ENCODE measurements around the gene TRIM25.

The TRIM25 gene

DNA sequence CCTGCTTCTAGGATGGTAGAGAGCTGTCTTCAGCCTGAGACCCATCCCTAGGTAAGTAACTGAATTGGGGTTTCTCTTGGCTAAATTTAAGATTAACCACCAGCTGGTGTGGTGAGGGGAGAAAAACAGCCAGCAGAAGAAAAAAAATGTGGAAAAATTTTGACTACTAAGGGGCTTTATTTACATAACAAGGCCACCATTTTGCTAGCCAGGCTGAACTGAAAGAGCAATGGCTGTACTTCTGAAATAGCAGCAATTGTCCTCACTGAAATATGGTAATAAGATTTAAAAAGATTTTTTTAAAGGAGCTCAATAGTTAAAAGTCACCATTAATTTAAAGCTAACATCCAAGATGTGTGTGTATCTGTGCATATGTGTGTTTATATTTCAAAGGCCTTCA lies 12.4 kb upstream of the TRIM25 start:
- DNase-seq, result no peak

DNA sequence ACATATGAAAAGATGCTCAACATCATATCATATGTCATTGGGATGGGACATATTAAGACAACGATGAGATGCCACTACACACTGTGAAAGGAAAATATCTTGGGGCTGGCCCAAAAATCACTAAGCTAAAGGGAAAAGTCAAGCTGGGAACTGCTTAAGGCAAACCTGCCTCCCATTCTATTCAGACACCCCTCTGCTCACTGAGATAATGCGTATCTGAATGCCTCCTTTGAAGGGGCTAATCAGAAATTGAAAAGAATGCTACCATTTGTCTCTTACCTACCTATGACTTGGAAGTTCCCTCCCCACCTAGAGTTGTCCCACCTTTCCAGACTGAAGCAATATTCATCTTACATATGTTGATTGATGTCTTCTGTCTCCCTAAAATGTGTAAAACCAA lies 11.2 kb upstream of the TRIM25 start:
- no peak for DNase-seq

DNA sequence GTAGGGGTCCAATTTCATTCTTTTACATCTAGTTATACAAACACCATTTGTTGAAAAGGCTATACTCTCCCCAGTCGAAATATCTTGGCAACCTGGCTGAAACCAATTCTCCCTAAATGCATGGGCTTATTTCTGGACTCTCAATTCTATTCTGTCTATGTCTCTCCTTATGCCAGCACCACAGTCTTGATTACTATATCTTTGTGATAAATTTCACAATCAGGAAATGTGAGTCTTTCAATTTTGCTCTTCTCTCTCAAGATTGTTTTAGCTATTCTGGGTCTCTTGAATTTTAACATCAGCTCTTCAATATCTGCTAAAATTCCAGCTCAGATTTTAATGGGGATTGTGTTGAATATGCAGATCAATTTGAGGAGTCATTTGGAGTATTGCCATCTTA lies 5.9 kb upstream of the TRIM25 start:
- no peak for DNase-seq

DNA sequence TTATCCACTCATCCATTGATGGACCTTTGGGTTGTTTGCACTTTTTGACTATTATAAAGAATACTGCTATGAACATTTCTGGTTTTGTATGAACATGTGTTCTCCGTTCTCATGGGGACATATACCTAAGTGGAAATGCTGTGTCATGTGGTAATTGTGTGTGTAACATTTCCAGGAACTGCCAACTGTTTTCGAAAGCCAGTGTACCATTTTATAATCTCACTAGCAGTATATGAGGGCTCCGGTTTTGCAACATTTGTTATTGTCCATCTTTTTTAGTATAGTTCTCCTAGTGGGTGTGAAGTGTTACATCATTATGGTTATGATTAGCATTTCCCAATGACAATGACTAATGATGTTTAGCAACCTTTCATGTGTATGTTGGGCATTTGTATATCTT lies 5.1 kb upstream of the TRIM25 start:
- DNase-seq, result no peak

DNA sequence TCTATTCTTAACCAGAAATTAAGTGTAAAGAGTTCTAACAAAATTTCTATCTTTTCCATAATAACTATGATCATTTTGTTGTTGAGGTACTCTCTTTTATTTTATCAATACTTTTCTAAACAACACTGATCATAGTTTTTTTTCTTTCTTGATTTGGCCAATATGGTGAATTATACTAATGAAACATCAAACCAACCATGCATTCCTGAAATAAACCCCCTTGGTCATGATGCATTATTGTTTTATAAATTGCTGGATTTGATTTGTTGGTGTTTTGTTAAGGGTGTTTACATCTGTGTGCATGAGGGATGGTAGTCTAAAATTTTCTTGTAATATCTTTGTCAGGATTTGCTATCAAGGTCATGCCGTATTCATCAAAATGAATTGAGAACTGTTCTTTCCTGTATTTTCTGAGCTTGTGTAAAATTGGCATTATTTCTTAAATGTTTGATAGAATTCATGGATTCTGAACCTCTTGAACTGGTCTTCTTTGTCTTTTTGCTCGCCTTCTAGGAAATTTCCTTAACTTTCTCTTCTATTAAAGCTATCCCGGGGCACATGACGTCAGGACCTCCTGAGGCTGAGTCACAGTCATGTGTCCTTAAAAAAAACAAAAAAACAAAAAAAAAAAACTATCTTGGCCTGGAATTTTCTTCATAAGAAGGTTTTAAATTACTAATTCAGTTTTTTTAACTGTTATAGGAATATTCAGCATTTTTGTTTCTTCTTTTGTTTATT lies 3.9 kb upstream of the TRIM25 start:
- DNase-seq, result no peak

DNA sequence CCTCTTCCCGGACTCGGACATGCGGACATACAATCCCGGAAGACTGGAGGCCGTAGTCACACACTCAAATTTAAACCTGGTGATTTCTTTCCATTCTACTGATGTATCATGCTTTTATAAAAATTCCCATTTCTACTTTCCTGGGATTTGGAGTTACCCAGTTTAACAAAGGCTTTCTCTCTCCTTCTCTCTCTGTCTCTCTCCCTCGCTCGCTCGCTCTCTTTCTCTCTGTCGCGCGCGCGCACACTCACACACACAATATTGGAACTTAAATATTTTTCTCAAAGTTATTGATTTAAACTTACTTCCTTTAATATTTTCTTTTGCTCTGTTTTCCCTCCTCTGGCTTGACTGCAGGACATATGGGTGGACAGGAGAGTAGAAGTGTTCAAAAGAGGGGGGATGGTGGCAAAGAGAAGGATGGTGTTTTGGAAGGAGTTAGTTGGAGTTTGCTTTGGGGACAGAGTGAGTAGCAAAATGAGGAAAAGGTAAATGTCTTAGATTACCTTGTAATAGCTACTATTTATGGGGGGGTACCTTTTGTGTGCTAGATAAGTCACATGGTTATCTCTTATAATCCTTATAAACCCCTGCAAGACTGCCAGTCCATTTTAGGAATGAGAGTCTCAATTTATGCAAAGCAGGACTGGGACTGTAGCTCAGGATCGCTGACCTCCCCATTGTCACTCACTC lies 878 bp upstream of the TRIM25 start:
- DNase-seq, result no peak

DNA sequence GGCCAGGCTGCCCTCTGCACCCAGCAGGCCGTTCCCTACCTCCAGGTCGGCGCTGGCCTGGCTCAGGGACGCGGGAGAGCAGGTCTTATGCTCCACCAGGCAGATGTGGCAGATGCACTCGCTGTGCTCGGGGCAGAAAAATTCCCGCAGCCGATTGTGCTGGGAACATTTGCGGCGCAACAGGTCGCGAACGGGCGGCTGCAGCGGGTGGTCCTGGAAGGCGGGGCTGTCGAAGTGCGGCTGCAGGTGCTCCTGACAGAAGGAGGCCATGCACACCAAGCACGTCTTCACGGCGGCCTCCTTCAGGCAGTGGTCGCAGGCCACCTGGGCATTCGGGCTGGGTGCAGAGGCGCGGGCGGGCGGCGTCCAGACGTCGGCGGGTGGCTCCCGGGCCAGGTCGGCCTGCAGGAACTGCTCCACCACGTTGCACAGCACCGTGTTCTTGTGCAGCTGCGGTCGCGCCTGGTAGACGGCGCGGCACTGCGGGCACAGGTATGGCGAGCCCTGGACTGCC lies 439 bp downstream of the TRIM25 start:
- DNase-seq, result peak; percentile 61

DNA sequence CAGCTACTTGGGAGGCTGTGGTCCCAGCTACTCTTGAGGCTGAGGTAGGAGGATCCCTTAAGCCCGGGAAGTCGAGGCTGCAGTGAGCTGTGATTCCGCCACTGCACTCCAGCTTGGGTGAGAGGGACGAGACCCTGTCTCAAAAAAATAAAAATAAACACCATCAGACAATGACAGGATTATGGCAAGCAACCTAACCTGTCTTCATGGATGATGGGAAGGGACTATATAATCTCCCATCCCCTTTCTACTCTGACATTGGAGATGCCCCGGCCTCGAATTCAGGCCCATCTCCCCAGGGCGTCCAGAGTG lies 893 bp downstream of the TRIM25 start:
- DNase-seq, result no peak

DNA sequence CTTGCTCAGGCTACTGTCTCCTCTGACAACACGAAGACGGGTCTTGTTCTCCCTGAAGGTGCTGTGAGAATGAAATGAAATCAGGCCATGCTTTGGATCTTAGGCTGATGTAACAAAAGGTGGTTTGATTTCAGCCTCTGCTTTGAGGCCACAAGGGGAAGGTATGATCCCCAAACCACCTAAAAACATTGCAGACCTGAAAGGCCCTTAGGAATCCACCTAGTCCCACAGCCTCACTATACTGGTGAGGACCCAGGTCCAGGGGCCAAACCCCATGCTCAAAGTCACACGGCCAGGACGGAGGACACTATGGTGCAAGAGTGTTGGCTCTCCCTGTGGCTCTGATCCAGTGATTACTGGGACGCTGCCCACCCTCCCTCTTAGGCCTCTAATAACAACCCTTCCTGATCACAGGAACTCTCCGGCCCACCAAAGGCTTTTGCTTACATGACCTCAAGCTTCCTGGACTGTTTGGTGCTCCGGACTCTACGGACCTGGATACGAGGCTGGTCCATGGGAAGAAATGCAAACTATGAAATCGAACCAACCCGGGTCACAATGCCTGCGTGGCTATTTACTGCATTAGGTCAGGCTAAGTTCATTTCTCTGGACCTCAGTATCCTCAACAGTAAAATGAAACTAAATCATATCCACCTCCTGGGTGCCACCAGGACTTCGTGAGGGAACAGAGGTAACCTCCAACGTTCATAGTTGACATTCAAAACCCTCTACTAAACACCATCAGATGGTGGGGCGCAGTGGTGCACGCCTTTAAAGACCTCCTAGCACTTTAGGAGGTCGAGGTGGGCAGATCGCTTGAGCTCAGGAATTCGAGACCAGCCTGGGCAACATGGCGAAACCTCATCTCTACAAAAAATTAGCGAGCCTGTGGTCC lies 1.5 kb downstream of the TRIM25 start:
- DNase-seq, result no peak

DNA sequence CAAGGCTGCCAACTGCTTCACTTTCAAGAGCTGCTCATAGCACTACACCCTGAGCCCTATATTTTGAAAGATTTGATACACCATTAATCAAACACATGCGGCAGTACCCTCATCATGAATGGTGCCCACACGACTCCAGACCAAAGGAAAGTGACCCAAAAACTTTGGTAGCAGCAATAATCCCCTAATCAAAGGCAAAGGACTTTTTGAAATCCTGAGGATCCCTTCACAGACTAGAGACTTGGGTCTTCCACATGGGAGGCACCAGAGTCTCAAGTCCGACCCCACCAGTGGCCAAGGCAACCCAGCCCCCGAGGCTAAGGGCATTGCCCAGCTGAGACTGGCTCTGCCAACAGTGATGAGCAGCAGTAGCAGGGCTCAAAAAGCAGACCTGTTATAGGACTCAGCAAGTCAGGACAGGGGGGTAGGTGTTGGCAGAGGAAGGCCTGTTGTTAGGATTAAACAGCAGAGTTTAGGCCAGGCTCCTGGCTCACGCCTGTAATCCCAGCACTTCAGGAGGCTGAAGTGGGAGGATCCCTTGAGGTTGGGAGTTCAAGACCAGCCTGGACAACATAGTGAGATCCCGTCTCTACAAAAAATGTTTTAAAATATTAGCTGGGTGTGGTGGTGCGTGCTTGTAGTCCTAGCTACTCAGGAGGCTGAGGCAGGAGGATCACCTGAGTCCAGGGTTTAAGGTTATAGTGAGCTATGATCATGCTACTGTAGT lies 3.2 kb downstream of the TRIM25 start:
- DNase-seq, result no peak

DNA sequence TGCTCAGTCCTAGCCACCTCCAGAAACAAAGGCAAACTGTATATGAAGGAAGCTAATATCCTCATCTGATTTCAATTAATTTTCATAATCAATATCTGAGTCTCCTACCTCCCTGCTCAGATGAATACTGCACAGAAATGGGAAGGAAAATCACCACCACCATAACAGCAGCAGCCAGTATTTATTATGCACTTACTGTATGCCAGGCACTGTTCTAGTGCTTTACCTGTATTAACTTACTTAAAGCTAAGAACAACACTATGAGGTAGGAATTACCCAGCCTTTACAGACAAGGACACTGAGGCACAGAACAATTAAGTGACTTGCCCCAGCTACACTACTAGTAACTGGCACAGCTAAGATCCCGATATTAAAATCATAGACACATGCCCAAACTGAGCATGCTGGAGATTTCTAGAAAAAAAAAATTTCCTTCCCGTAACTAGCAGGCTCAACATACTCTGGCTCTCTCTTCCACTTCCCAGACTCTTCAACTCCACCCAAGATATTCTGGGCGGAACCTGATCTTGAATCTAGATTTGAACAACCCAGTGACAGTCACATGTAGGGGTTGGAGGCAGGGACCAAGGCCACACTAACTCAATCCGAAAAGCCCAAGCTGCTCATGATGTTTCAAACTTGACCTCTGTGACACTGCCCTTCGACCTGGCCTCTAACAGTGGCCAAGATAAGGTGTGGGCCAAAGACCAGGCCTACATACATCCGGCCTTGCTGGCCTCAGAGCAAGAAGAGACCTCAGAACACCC lies 3.9 kb downstream of the TRIM25 start:
- no peak for DNase-seq

DNA sequence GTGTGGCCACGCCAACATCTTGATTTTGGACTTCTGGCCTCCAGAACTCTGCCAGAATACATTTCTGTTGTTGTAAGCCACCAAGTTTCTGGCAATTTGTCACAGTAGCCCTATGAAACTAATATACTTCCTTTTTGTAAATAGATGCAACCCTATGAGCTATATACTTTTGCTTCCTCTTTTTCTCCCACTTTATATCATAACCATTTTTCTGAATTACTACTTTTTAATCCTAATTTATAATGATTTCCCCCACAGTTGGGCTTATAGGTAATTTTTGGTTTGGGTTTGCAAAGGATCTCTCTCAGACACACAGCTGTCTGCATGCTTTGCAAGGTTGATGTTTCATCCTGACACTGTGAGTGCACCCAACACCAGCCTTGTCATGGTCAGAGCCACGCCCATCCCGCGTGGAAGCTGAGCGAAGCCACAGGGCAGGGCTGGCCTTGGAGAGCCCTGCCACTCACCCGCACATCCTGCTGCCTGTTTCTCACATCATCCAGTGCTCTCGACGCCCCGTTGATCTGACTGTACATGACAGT lies 5.8 kb downstream of the TRIM25 start:
- no peak for DNase-seq

DNA sequence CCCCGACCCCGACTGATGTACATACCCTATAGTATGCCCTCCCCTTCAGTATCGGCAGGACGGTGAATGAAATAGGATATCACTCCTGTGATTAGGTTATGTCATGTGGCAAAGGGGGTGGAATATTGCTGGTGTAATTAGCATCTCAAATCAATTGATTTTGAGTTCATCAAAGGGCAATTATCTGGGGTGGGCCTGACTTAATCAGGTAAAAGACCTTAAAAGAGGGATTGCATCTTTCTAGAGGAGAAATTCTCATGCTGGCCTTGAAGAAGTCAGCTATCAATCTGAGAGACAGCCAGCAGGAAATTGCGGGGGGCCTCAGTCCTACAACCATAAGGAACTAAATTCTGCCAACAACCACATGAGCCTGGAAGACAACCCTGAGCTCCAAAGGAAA lies 10.3 kb downstream of the TRIM25 start:
- no peak for DNase-seq

DNA sequence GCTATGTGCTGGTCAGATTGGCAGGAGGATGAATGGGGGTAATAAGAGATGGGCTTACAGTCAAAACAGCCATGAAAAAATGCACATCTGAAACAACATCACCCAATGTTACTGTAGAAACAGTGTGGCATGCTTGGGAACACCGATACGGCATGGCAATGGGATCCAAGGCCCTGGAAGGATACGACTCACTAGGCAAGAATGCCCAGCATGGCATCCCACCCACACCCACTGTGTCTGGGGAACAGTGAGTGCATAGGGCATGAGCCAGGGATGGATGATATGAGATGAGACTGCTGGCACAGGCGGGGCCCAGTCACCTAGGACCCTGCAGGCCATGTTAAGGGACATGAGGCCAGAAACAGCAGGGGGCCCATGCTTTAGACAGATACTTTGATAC lies 11.5 kb downstream of the TRIM25 start:
- DNase-seq, result no peak

DNA sequence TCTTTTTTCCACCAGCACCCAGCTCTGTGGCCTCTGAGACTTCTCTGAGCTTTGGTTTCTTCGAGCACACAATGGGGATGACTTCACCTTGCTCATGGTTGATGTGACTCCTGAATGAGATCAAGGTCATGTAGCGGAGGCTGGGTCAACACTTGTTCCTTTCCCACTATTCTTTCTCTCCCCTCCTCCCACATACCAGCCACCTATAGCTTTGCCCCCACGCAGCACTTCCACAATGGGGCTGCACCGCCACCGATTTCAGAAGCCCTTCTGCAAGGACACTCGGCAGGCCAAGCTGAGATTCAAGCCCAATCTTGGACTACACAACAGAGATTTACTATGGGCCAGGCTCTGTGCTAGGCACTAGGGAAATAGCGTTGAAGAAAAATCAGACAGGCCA lies 14.4 kb downstream of the TRIM25 start:
- DNase-seq, result no peak

DNA sequence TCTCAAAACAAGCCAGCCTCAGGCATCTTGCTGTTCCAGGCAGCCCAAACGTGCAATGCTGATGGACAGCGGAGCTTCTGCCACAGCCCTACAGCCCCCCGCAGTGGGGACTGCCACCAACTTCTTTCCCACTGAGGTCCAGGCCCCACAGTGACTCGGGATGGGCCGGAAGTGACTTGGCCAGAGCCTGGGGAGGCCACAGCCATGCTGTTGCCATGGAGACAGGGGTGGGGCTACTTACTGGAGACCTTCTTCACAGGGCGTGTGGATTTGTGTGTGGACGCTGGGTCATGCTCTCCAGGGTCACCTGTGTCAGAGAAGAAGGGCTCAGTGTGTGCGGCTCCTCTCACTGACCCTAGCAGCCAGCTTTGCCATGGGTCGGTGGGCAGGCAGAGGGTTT lies 15.0 kb downstream of the TRIM25 start:
- DNase-seq, result no peak

DNA sequence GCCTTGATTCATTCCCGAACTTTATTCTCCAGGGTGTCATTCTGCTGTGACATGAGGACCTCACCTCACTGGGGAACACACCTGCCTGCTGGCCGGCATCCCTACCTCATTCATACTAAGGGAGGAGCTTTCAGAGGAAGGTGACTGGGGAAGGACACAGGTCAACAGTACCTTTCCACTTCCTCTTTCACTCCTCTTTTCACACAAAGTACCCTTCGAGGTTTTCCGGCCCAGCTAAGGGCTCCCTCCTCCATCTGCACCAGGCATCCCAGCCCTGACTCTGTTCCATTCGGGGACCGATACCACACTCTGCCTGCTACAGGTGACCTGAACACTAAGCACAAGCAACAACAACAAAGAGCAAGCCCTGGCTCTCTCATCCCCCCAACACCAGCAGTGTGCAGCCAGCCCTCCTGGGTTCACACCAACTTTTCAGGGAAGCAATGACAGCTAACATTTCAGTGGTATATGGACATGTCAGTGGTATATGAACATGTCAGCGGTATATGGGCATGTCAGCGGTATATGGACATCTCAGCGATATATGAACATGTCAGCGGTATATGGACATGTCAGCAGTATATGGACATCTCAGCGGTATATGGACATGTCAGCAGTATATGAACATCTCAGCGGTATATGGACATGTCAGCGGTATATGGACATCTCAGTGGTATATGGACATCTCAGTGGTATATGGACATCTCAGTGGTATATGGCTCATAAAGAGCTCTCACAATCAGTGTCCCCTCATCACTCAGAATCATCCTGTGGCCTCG lies 16.0 kb downstream of the TRIM25 start:
- no peak for DNase-seq

DNA sequence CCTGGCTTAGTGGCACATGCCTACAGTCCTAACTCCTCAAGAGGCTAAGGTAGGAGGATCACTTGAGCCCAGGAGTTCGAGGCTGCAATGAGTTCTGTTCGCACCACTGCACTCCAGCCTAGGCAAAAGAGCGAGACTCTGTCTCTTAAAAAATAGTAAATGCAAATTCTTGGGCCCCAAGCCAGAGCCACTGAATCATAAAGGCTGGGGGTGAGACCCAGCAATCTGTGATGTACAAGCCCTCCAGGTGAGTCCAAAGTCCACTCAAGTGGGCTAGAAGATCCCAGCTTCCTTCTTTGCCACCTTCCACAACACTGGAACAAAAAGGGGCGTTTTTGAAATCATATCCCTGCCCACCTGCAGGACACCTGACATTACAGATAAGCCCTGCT lies 16.9 kb downstream of the TRIM25 start:
- DNase-seq, result no peak

DNA sequence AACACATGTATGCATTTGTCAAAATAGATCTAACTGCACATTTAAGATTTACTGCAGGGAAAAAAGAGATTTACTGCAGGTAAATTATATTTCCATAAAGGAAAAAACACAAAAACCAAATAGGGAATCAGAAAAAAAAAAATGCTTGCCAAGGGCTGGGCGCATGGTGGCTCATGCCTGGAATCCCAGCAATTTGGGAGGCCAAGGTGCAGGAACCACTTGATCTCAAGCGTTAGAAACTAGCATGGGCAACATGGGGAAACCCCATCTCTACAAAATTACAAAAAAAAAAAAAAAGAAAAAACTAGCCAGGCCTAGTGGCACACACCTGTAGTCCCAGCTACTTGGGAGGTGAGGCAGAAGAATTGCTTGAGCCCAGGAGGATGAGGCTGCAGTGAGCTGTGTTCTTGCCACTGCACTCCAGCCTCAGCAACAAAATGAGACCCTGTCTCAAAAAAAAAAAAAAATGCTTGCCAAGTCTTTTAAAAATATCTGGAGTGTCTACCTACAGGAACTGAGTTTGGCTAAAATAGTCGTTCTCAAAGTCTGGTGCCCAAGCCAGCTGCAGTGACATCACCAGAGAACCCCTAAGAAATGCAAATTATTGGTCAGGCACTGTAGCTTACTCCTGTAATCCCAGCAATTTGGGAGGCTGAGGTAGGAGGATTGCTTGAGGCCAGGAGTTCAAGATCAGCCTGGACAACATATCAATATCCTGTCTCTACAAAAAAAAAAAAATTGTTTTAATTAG lies 17.5 kb downstream of the TRIM25 start:
- DNase-seq, result no peak

DNA sequence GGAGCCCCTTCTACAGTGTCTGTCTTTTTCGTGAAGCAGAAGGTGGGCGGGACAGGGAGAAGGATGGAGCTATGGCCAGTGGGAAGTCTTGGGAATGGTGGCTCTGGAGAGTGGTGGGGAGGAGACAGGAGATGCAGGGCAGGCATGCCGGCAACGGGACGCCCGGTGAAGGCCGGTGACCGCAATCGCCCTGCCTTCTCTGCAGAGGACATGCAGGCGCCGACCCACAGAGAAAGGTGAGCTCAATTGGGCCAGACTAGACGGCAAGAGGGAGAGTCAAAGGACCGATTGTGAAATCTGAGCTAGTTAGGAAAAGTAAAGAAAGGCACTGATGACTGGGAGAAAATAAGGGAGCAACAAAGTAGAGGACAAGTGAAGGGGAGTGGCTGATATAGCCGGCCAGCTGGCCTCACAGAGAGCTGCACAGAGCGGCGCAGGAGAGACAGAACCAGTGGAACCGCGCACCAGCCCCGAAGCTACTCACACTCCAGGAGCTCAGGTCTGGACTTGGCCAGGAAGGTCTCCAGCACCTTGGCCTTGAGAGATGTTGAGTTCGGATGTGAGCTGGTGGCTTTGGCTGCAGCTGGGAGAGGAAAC lies 18.9 kb downstream of the TRIM25 start:
- DNase-seq, result no peak

All from NCI-H1436 (cell line).